SU-DHL-6 (cell line): ENCODE measurements around the gene FPR2.

Experiments
- H2AFZ ChIP-seq: fragments of 200-600 bp; sonication (generic); 2 replicates; pipeline ENCODE4 v1.6.1; 2014; ENCODE audit warnings: low read depth, mild to moderate bottlenecking, moderate library complexity, mixed read lengths, antibody characterized with exemption, low read length; ENCODE audit not compliant: severe bottlenecking
- H3F3A ChIP-seq: fragments of 200-600 bp; shearing (Covaris generic); 2 replicates; pipeline ENCODE4 v1.6.0; 2016; ENCODE audit warnings: antibody characterized with exemption, mild to moderate bottlenecking; ENCODE audit not compliant: insufficient read depth
- H3K27ac ChIP-seq: fragments of 200-600 bp; sonication (generic); 2 replicates; pipeline ENCODE4 v1.5.1; 2016; ENCODE audit warnings: low read depth, mild to moderate bottlenecking, low read length, moderate library complexity, mixed read lengths
- H3K27me3 ChIP-seq: fragments of 200-600 bp; sonication (generic), shearing (Covaris generic); 2 replicates; pipeline ENCODE4 v1.6.0; 2014; ENCODE audit warnings: mild to moderate bottlenecking, low read length
- H3K36me3 ChIP-seq: fragments of 200-600 bp; sonication (generic); 2 replicates; pipeline ENCODE4 v1.6.1; 2014; ENCODE audit warnings: mild to moderate bottlenecking, low read length, mixed read lengths
- H3K4me2 ChIP-seq: fragments of 300-600, 200-600 bp; shearing (Covaris generic), sonication (generic); 2 replicates; pipeline ENCODE4 v1.6.0; 2014; ENCODE audit warnings: low read length, low read depth, mild to moderate bottlenecking; ENCODE audit not compliant: poor library complexity, severe bottlenecking
- H3K4me3 ChIP-seq: fragments of 200-600 bp; sonication (generic); 2 replicates; pipeline ENCODE4 v1.5.1; 2014; ENCODE audit warnings: antibody characterized with exemption, low read length, mild to moderate bottlenecking, mixed read lengths; ENCODE audit not compliant: insufficient read depth, poor library complexity, severe bottlenecking
- H3K79me2 ChIP-seq: fragments of 200-600 bp; sonication (generic); 2 replicates; pipeline ENCODE4 v1.6.1; 2014; ENCODE audit warnings: mild to moderate bottlenecking, low read length, moderate library complexity; ENCODE audit not compliant: insufficient read depth
- H3K9ac ChIP-seq: fragments of 200-600 bp; sonication (generic); 2 replicates; pipeline ENCODE4 v1.7.0; 2014; ENCODE audit warnings: mild to moderate bottlenecking, low read length
- H3K9me2 ChIP-seq: fragments of 200-600 bp; sonication (generic); replicated peaks from 2 replicates; pipeline ENCODE4 v1.6.1; 2014; ENCODE audit warnings: low read length; ENCODE audit not compliant: insufficient read depth
- H3K9me3 ChIP-seq: fragments of 200-600 bp; sonication (generic); 2 replicates; pipeline ENCODE4 v1.6.1; 2014; ENCODE audit warnings: low read length, mixed read lengths; ENCODE audit not compliant: insufficient read depth
- H4K20me1 ChIP-seq: fragments of 200-600 bp; sonication (generic); 2 replicates; pipeline ENCODE4 v1.6.1; 2014; ENCODE audit warnings: low read depth, mild to moderate bottlenecking, antibody characterized with exemption, low read length, moderate library complexity, mixed read lengths
- EZH2phosphoT487 ChIP-seq: fragments of 200-600 bp; sonication (generic), shearing (Covaris generic); conservative IDR thresholded peaks from 2 replicates; pipeline ENCODE4 v1.6.1; 2018; ENCODE audit warnings: mild to moderate bottlenecking, antibody characterized with exemption, low read length, moderate library complexity, mixed read lengths
- TF ChIP-seq, protein P1 (sequence below): fragments of 200-600 bp; sonication (generic); IDR thresholded peaks from one replicate; pipeline ENCODE4 v1.5.1; 2017; ENCODE audit warnings: antibody characterized with exemption, mild to moderate bottlenecking, low read length, moderate library complexity; ENCODE audit not compliant: insufficient read depth, poor library complexity, severe bottlenecking

The FPR2 gene

DNA sequence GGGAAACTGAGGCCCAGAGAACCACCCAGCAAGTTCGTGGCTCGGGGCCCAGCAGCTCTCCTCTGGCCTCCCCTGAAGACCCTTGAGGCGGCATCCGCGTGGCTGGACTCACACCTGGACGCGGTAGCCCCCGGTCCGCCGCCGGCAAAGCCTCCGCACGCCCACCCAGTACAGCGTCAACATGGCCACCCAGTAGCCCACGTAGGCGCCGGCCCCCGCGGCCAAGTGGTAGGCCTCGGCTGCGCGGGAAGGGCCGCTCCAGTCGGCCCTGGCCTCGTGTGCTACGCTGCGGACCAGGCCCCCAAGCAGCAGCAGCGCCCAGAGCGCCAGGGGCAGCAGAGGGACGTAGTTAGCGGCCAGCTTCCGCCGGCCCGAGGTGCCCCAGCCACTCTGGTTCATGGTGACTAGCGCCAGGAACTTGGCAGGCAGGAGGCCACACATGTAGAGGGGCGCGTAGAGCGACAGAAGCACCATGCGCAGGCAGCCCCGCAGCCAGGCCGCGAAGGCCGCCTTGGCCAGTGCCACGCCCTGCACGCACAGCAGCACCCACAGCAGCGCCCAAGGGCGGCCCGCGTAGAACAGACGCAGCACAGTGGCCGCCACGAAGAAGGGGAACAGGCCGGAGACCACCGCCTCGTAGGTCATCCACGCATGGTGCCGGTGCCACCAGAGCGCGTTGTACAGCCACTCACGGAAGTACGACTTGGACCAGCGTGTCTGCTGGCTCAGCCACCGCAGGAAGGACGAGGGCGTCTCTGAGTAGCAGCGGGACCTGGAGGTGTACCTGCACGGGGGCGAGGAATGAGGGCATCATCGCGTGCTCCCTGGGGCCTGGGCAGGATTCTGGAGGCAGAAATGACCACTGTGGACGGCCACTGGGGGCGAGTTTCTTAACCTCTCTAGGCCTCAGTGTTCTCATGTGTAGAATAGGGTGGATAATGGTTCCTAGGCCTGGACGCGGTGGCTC, 47.4 kb upstream of the FPR2 start:
- H3K79me2 ChIP-seq: no peaks in the 10 kb centered on the region
- TF ChIP-seq, protein P1, sequence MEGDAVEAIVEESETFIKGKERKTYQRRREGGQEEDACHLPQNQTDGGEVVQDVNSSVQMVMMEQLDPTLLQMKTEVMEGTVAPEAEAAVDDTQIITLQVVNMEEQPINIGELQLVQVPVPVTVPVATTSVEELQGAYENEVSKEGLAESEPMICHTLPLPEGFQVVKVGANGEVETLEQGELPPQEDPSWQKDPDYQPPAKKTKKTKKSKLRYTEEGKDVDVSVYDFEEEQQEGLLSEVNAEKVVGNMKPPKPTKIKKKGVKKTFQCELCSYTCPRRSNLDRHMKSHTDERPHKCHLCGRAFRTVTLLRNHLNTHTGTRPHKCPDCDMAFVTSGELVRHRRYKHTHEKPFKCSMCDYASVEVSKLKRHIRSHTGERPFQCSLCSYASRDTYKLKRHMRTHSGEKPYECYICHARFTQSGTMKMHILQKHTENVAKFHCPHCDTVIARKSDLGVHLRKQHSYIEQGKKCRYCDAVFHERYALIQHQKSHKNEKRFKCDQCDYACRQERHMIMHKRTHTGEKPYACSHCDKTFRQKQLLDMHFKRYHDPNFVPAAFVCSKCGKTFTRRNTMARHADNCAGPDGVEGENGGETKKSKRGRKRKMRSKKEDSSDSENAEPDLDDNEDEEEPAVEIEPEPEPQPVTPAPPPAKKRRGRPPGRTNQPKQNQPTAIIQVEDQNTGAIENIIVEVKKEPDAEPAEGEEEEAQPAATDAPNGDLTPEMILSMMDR: no peak
- TF ChIP-seq EZH2phosphoT487: no peak
- H3K36me3 ChIP-seq: no peaks in the 10 kb centered on the region
- no peak overlapping the region for H3K9ac ChIP-seq
- no peaks in the 10 kb centered on the region for H3K9me3 ChIP-seq
- H3K9me2 ChIP-seq: no peaks in the 10 kb centered on the region
- H3K27ac ChIP-seq: no peak overlapping the region
- H3K4me3 ChIP-seq: no peak overlapping the region
- no peak overlapping the region for H2AFZ ChIP-seq
- H4K20me1 ChIP-seq: no peaks in the 10 kb centered on the region
- no peaks in the 10 kb centered on the region for H3K27me3 ChIP-seq
- no peak overlapping the region for H3K4me2 ChIP-seq
- no peaks in the 10 kb centered on the region for H3F3A ChIP-seq

DNA sequence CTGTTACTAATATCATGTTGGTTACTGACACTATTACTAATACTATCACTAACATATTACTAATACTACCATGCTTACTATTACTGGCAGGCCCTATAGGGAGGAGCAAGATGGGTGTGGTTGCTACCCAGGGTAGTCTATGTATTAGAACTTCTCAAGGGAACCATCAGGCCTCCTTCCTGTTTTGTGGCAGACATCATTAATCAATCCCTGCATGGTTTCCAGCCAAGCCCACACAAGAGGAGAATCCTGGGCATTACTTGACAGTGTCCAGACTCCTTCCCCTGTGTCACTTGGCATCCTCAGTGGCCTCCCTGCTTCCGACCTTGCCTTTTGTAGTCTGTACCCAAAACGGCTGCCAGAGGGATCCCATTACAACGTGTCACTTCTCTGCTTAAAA, 46.1 kb upstream of the FPR2 start:
- Histone ChIP-seq H3K79me2 (no peaks in the 10 kb centered on the region), H3K36me3 (no peaks in the 10 kb centered on the region), H3K9me3 (no peaks in the 10 kb centered on the region), H3K4me3 (no peak overlapping the region), H2AFZ (no peak overlapping the region), H3K9me2 (no peaks in the 10 kb centered on the region), H3F3A (no peaks in the 10 kb centered on the region), H3K27ac (no peak overlapping the region), H3K9ac (no peak overlapping the region), H4K20me1 (no peaks in the 10 kb centered on the region), H3K4me2 (no peak overlapping the region), H3K27me3 (no peaks in the 10 kb centered on the region)
- TF ChIP-seq, protein P1: no peak
- TF ChIP-seq EZH2phosphoT487: no peak

DNA sequence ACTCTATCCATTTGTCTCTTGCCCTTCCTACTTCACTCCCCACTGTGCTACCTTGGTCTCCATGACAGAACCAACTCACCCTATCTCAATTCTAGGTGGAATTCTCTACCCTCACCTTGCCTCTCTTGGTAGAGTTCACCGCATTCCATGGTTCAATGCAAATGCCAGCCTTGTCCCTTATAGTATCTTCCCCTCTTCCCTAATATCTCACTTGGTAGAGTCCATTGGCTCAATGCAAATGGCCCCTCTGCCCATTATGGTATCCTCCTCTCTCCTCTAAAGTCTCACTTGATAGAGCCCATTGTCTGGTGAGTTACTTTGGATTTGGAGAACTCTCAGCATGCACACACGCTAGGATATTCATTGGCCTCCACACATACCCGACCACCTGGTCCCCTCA, 45.1 kb upstream of the FPR2 start:
- H3F3A ChIP-seq: no peaks in the 10 kb centered on the region
- H3K36me3 ChIP-seq: no peaks in the 10 kb centered on the region
- no peak overlapping the region for H3K27ac ChIP-seq
- no peak overlapping the region for H3K4me2 ChIP-seq
- H2AFZ ChIP-seq: no peak overlapping the region
- H3K4me3 ChIP-seq: no peak overlapping the region
- H3K79me2 ChIP-seq: no peaks in the 10 kb centered on the region
- no peaks in the 10 kb centered on the region for H3K9me2 ChIP-seq
- TF ChIP-seq EZH2phosphoT487: no peak
- TF ChIP-seq, protein P1: no peak
- no peaks in the 10 kb centered on the region for H4K20me1 ChIP-seq
- H3K9ac ChIP-seq: no peak overlapping the region
- no peaks in the 10 kb centered on the region for H3K9me3 ChIP-seq
- no peaks in the 10 kb centered on the region for H3K27me3 ChIP-seq
